Measurements from ENCODE around the gene NR1D1.
A peak's percentile ranks its signal among the peaks of the same experiment; 100 is the strongest.

Gene NR1D1

GRCh38 chr17:40134184-40134583 lies 33.8 kb upstream of the NR1D1 start:
- DNase-seq (ENCODE audit: low read depth, low spot score): no peak
- TF ChIP-seq CTCF (IDR thresholded peaks at IDR 0.05; ENCODE audit: insufficient read depth, low read length, missing control alignments): no peak
- CTCF ChIA-PET: interaction anchor here (0.8 to 3.4 kb wide), 8 partner anchors 10 to 107 kb away, joined by 3 to 23 read pairs (median 4); partner anchors contain the start of gene NR1D1
- no peak overlapping the region for H3K4me3 ChIP-seq (ENCODE audit: low read depth, low read length)
- POLR2A ChIA-PET: interaction anchor here (1.3 kb wide), 1 partner anchor 34 kb away, joined by 3 read pairs; the partner anchor contains the start of gene NR1D1

DNA sequence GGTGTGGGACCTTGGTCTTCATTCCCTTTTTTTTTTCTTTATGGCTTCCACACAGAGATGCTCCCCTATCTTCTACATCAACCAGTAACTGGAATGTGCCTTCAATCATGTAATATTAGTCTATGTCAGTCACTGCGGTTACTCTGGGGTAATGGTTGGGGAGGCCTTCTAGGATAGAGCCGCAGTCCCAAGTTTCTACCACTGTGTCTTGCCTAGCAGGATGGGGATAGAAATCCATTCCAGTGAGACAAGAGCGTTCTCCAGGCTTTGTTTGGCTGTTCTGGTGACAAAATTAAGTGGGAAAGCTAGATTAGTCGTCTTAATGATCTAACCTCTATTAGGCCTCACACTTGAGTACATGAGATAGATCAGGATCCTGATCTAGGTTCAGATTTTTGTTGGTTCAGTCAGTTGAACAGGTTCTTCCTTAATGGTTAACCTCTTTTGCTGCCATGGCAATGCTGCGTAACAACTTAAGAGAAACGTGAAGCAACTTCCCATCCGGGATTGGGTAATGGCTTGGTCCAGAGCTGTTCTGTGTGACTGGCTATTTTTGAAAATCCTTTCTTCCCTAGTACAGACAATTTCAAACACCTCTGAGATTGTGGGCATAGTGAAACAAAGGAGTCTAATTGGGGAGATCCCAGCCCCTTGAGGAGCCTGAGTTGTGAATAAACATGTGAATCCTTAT lies 30.1 kb upstream of the NR1D1 start:
- DNase-seq (ENCODE audit: low read depth, low spot score): no peak
- CTCF ChIA-PET: interaction anchor here (1.3 to 2.3 kb wide), 4 partner anchors 9 to 54 kb away, joined by 4 to 7 read pairs (median 6); partner anchors contain the start of gene CASC3
- H3K4me3 ChIP-seq (ENCODE audit: low read depth, low read length): no peak overlapping the region
- POLR2A ChIA-PET: interaction anchor here (1.2 kb wide), 1 partner anchor 10 kb away, joined by 3 read pairs; the partner anchor contains the start of gene CASC3
- TF ChIP-seq CTCF (IDR thresholded peaks at IDR 0.05; ENCODE audit: insufficient read depth, low read length, missing control alignments): no peak

DNA sequence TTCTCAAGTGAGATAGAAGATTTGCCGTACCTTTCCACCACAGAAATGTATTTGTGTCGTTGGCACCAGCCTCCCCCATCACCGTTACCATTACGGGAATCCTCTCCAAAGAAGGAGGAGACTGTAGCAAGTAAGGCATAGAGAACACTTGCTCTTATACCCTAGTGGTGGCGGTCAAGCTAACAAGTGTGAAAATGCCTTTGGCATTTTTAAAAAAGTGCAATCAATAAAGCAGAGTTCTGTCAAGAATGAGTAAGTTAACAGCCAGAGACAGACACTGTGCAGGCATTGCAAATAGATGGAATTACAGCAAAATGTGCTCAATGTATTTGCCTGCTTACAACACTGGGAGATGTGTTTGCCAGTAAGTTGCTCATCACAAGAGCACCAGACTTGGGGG lies 29.1 kb upstream of the NR1D1 start:
- ChIA-PET POLR2A (interaction anchor here (1.1 kb wide), 1 partner anchor 10 kb away, joined by 3 read pairs; no protein-coding TSS in a partner anchor), CTCF (interaction anchor here (0.7 to 2.3 kb wide), 6 partner anchors 17 to 92 kb away, joined by 3 to 7 read pairs (median 4); no protein-coding TSS in a partner anchor)
- no peak for DNase-seq (ENCODE audit: low read depth, low spot score)
- no peak for TF ChIP-seq CTCF (IDR thresholded peaks at IDR 0.05; ENCODE audit: insufficient read depth, low read length, missing control alignments)
- H3K4me3 ChIP-seq (ENCODE audit: low read depth, low read length): no peak overlapping the region

DNA sequence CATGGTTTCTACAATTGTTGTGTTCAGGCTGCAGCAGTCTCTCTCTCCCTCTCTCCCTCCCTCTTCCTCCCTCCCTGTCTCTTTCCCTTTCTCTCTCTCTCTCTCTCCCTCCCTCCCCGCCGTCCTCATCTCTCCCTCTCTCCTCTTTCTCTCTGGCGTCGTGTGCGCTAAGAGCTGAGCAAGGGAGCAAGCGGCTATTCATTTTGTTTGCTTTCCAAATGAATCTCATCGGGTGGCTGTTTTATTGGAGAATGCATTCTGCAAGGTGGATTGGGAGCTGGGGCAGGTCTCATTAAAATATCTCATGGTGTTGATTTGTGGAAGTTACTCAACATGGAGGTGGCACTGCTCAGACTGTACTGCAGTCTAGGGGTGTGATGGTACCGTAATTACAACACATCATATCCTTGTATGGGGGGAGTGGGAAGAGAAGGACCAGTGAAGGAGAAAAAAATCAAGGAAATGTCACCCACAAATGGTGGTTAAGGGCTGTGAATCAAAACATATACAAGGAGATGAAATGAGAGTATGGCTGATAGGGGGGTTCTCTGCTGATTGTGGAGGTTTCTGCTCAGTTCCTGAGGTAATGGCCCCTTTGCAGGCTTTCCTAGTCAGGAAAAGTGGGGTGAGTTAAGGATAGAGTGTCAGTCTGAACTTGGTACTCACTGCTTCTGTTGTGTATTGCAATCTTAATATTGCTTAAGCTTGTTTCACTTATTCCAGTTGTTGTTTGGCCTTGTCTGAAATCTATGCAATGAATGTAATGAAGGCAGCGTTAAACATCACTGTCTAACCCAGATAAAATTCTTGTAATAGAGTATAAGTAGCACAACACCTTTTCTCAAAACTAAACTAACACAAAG lies 24.1 kb upstream of the NR1D1 start:
- DNase-seq (ENCODE audit: low read depth, low spot score): no peak
- ChIA-PET CTCF (interaction anchor here (0.6 to 8.5 kb wide), 12 partner anchors 9 to 1546 kb away, joined by 3 to 126 read pairs (median 4); partner anchors contain the start of genes CASC3 and CSF3), POLR2A (interaction anchor here (1.2 to 5.1 kb wide), 5 partner anchors 12 to 28 kb away, joined by 3 to 74 read pairs (median 12); partner anchors contain the start of genes CASC3 and NR1D1)

DNA sequence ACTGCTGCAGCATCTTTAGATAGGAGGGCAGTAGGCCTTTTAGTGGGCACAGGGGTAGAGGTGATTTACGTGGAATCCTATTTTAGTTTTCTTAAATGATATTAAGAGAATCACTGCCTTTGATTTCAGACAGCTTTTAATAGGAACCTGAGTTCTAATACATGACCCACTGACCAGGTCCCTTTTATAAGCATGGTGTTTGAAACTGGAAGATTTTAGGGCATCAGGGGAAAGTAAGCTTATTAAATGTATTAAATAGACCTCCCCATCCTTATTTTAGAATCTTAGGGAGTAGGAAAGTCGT lies 23.4 kb upstream of the NR1D1 start:
- ChIA-PET POLR2A (interaction anchor here (1.2 to 5.1 kb wide), 4 partner anchors 11 to 28 kb away, joined by 3 to 74 read pairs (median 12); partner anchors contain the start of genes CASC3 and NR1D1), CTCF (interaction anchor here (0.9 to 8.5 kb wide), 10 partner anchors 10 to 109 kb away, joined by 3 to 126 read pairs (median 4); partner anchors contain the start of genes CASC3 and CSF3)
- no peak for TF ChIP-seq CTCF (IDR thresholded peaks at IDR 0.05; ENCODE audit: insufficient read depth, low read length, missing control alignments)
- no peak for DNase-seq (ENCODE audit: low read depth, low spot score)
- peak overlapping the region; percentile 92 for H3K4me3 ChIP-seq (ENCODE audit: low read depth, low read length)

More for the DNA sequence above, 24.1 kb upstream of the NR1D1 start:
- peak overlapping the region; percentile 92 for H3K4me3 ChIP-seq (ENCODE audit: low read depth, low read length)
- no peak for TF ChIP-seq CTCF (IDR thresholded peaks at IDR 0.05; ENCODE audit: insufficient read depth, low read length, missing control alignments)

All from AG04449 (cell line).